ENCODE results near the gene ZNF57. TPM values are rescaled to one million over a fixed set of nuclear protein-coding genes. Genes with fewer than 3 reads are reported as not detected.
"Not testable (repeated sequence)": the region's sequence is repeated elsewhere in the genome, so short reads cannot be mapped to it uniquely, and the experiment has no call there.

The ZNF57 gene
- total RNA-seq, 2 experiments from 2014 or later, result 4.2 to 5.3 TPM

DNA sequence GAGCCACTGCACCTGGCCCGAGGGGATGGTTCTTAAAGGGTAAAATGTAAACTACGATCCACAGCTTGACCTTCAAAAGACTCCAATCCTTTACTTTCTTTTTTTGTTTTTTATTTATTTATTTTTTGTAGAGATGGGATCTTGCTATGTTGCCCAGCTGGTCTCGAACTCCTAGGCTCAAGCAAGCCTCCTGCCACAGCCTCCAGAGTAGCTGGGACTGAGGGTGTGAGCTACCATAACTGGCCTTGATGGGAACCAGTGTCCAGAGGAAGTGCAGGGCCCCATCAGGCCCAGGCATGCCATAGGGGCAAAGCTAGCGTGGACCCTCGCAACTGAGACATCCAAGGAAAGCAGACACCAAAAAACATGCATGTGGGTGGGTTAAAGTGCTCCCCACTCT, 62.4 kb downstream of the ZNF57 start:
- no peak overlapping the region for H3K27ac Mint-ChIP-seq
- no peaks in the 10 kb centered on the region for H3K9me3 Mint-ChIP-seq
- no peak overlapping the region for H3K4me3 Mint-ChIP-seq
- no peaks in the 10 kb centered on the region for H3K27me3 Mint-ChIP-seq
- peaks cover 6% of the 10 kb centered on the region for H3K4me1 Mint-ChIP-seq
- H3K36me3 Mint-ChIP-seq, result no peaks in the 10 kb centered on the region
- no peak for DNase-seq

GRCh38 chr19:2963631-2964030, 62.9 kb downstream of the ZNF57 start:
- not testable (repeated sequence) for H3K9me3 Mint-ChIP-seq, H3K27me3 Mint-ChIP-seq, H3K4me3 Mint-ChIP-seq, H3K36me3 Mint-ChIP-seq, H3K4me1 Mint-ChIP-seq, DNase-seq, H3K27ac Mint-ChIP-seq

DNA sequence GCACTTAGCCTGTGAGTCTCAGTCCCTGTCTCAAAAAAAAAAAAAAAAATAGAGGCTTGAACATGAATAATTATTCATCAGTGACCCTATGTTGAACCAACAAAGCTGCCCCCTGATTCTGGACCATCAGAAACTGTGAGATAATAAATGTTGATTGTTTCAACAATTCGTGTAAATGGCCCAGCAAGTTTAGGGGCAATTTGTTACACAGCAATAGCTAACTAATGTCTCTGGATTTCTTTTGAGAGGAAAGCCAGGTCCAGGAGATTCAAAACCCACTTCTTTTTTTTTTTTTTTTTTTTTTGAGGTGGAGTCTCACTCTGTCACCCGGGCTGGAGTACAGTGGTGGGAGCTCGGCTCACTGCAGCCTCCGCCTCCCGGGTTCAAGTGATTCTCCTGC, 64.1 kb downstream of the ZNF57 start:
- peaks cover 6% of the 10 kb centered on the region for H3K4me1 Mint-ChIP-seq

GRCh38 chr19:2967972-2968371, 67.2 kb downstream of the ZNF57 start:
- no peak overlapping the region for H3K27ac Mint-ChIP-seq
- H3K4me1 Mint-ChIP-seq, result peaks cover 1% of the 10 kb centered on the region
- H3K9me3 Mint-ChIP-seq, result no peaks in the 10 kb centered on the region
- H3K36me3 Mint-ChIP-seq, result no peaks in the 10 kb centered on the region
- H3K27me3 Mint-ChIP-seq, result no peaks in the 10 kb centered on the region
- H3K4me3 Mint-ChIP-seq, result no peak overlapping the region
- DNase-seq, result no peak

More for the DNA sequence above, 64.1 kb downstream of the ZNF57 start:
- no peaks in the 10 kb centered on the region for H3K36me3 Mint-ChIP-seq
- no peaks in the 10 kb centered on the region for H3K27me3 Mint-ChIP-seq
- H3K27ac Mint-ChIP-seq, result no peak overlapping the region
- no peak overlapping the region for H3K4me3 Mint-ChIP-seq
- no peak for DNase-seq
- H3K9me3 Mint-ChIP-seq, result no peaks in the 10 kb centered on the region

Other genes starting within 250 kb of the ZNF57 start
- under 1 TPM; 0.36 to 0.45 TPM for gene GNG7, start 198.2 kb upstream of the ZNF57 start, total RNA-seq
- under 1 TPM in 1 of 2 experiments, not detected in 1; 0.16 TPM for gene DIRAS1, start 179.6 kb upstream of the ZNF57 start, total RNA-seq
- 10 to 100 TPM; 50.5 to 52.1 TPM for gene SLC39A3, start 160.9 kb upstream of the ZNF57 start, total RNA-seq
- 10 to 100 TPM; 84.8 to 87.4 TPM for gene SGTA, start 117.7 kb upstream of the ZNF57 start, total RNA-seq
- 100 to 1,000 TPM; 164 to 170 TPM for gene THOP1, start 115.4 kb upstream of the ZNF57 start, total RNA-seq
- 1 to 10 TPM; 1.2 to 1.3 TPM for gene ZNF554, start 81.1 kb upstream of the ZNF57 start, total RNA-seq
- 1 to 10 TPM; 1.5 to 1.9 TPM for gene ZNF555, start 59.5 kb upstream of the ZNF57 start, total RNA-seq
- not detected for gene ZNF556, start 33.6 kb upstream of the ZNF57 start, total RNA-seq
- gene ZNF77, start 44.0 kb downstream of the ZNF57 start, total RNA-seq, result 1 to 10 TPM; 3.4 to 3.5 TPM
- gene TLE6, start 76.6 kb downstream of the ZNF57 start, total RNA-seq, result 1 to 10 TPM; 2.4 to 3.2 TPM
- 1 to 10 TPM; 1.4 to 2.3 TPM for gene TLE2, start 128.4 kb downstream of the ZNF57 start, total RNA-seq
- gene TLE5, start 161.6 kb downstream of the ZNF57 start, total RNA-seq, result 100 to 1,000 TPM; 221 to 222 TPM
- gene GNA11, start 193.4 kb downstream of the ZNF57 start, total RNA-seq, result 1 to 10 TPM; 4.5 to 4.6 TPM
- 1 to 10 TPM; 7.5 to 7.8 TPM for gene GNA15, start 235.1 kb downstream of the ZNF57 start, total RNA-seq